Skin epidermis (tissue), 12 donors: ENCODE data around the gene LRRN2.
"Not testable (repeated sequence)": the region's sequence is repeated elsewhere in the genome, so short reads cannot be mapped to it uniquely, and the experiment has no call there.

Experiments
- H3K27ac ChIP-seq, 21 experiments: fragments of 200-600 bp; sonication (generic) in 11 of 21; one replicate each; pipeline ENCODE4 v1.5.0; 2020; ENCODE audit warnings: mild to moderate bottlenecking in 3 of 21, inconsistent platforms in 2 of 21, moderate library complexity in 2 of 21
- H3K4me3 ChIP-seq, 7 experiments: fragments of 200-600 bp; sonication (generic) in 2 of 7; one replicate each; pipeline ENCODE4 v1.5.0; 2020; ENCODE audit warnings: inconsistent platforms in 2 of 7, mild to moderate bottlenecking in 2 of 7, moderate library complexity in 1 of 7

LRRN2 gene

GRCh38 chr1:204641936-204642335, 43.6 kb downstream of the LRRN2 start:
- H3K4me3 ChIP-seq = no peak overlapping the region
- no peak overlapping the region for H3K27ac ChIP-seq

GRCh38 chr1:204641455-204641854, 44.1 kb downstream of the LRRN2 start:
- Histone ChIP-seq H3K4me3 (no peak overlapping the region), H3K27ac (no peak overlapping the region)

- no peak overlapping the region for H3K4me3 ChIP-seq
These were observed 45.0 kb downstream of the LRRN2 start for GRCh38 chr1:204640578-204640977.

GRCh38 chr1:204634260-204634910, 51.2 kb downstream of the LRRN2 start:
- Histone ChIP-seq H3K27ac (no peak overlapping the region), H3K4me3 (no peak overlapping the region)

More at GRCh38 chr1:204640578-204640977, 45.0 kb downstream of the LRRN2 start:
- H3K27ac ChIP-seq = no peak overlapping the region

- Histone ChIP-seq H3K27ac (no peak overlapping the region), H3K4me3 (no peak overlapping the region)
These were observed 51.9 kb downstream of the LRRN2 start for GRCh38 chr1:204633665-204634064.

GRCh38 chr1:204630132-204630905, 55.2 kb downstream of the LRRN2 start:
- H3K4me3 ChIP-seq = no peak overlapping the region
- no peak overlapping the region for H3K27ac ChIP-seq

- H3K4me3 ChIP-seq, H3K27ac ChIP-seq: not testable (repeated sequence)
These were observed 56.1 kb downstream of the LRRN2 start for GRCh38 chr1:204629459-204629858.

- Histone ChIP-seq H3K4me3 (no peak overlapping the region), H3K27ac (no peak overlapping the region)
These were observed 56.7 kb downstream of the LRRN2 start for GRCh38 chr1:204628868-204629267.

GRCh38 chr1:204627436-204627835, 58.1 kb downstream of the LRRN2 start:
- no peak overlapping the region for H3K4me3 ChIP-seq
- no peak overlapping the region for H3K27ac ChIP-seq

GRCh38 chr1:204626381-204626780, 59.2 kb downstream of the LRRN2 start:
- H3K27ac ChIP-seq = no peak overlapping the region
- H3K4me3 ChIP-seq = no peak overlapping the region

GRCh38 chr1:204624631-204625216, 60.8 kb downstream of the LRRN2 start:
- Histone ChIP-seq H3K27ac (no peak overlapping the region), H3K4me3 (no peak overlapping the region)

- Histone ChIP-seq H3K4me3 (no peak overlapping the region), H3K27ac (no peak overlapping the region)
These were observed 61.6 kb downstream of the LRRN2 start for GRCh38 chr1:204623894-204624361.

GRCh38 chr1:204623365-204623893, 62.1 kb downstream of the LRRN2 start:
- H3K4me3 ChIP-seq = no peak overlapping the region
- no peak overlapping the region for H3K27ac ChIP-seq

- no peak overlapping the region for H3K4me3 ChIP-seq
- H3K27ac ChIP-seq = no peak overlapping the region
These were observed 63.5 kb downstream of the LRRN2 start for GRCh38 chr1:204621996-204622395.

GRCh38 chr1:204621396-204621795, 64.1 kb downstream of the LRRN2 start:
- no peak overlapping the region for H3K4me3 ChIP-seq
- H3K27ac ChIP-seq = no peak overlapping the region

GRCh38 chr1:204619721-204620120, 65.8 kb downstream of the LRRN2 start:
- Histone ChIP-seq H3K4me3 (no peak overlapping the region), H3K27ac (no peak overlapping the region)

GRCh38 chr1:204618148-204618760, 67.3 kb downstream of the LRRN2 start:
- Histone ChIP-seq H3K27ac (no peak overlapping the region), H3K4me3 (no peak overlapping the region)

- no peak overlapping the region for H3K27ac ChIP-seq
- no peak overlapping the region for H3K4me3 ChIP-seq
These were observed 68.0 kb downstream of the LRRN2 start for GRCh38 chr1:204617256-204618147.

- Histone ChIP-seq H3K27ac (no peak overlapping the region), H3K4me3 (no peak overlapping the region)
These were observed 68.9 kb downstream of the LRRN2 start for GRCh38 chr1:204616641-204617040.
